Activated T-helper 2 cell treated with anti-CD3 and anti-CD28 coated beads, Interferon-gamma antibody, Interleukin-2, Interleukin-4, amounts not matched to agents 10 μg/mL and 5 μg/mL and 100 μg/mL, durations not matched to agents 14 hours and 24 hours and 36 hours (primary cell): Measurements from ENCODE around the gene AHSG. TPM values are rescaled to one million over a fixed set of nuclear protein-coding genes. Genes with fewer than 3 reads are reported as not detected.

Experiments used
- DNase-seq: peaks from one replicate; pipeline ENCODE4 v3.0.0; 2021; ENCODE audit warnings: low spot score
- H3K27ac Mint-ChIP-seq: one replicate; pipeline ENCODE4 v1.8.0; 2021; ENCODE audit warnings: mixed read lengths
- H3K27me3 Mint-ChIP-seq: one replicate; pipeline ENCODE4 v1.8.0; 2021; ENCODE audit warnings: low read depth, mixed read lengths
- H3K36me3 Mint-ChIP-seq: one replicate; pipeline ENCODE4 v1.8.0; 2021; ENCODE audit warnings: low read depth, mixed read lengths
- H3K4me1 Mint-ChIP-seq: one replicate; pipeline ENCODE4 v1.8.0; 2021; ENCODE audit warnings: low read depth, mixed read lengths
- H3K4me3 Mint-ChIP-seq: one replicate; pipeline ENCODE4 v1.8.0; 2021; ENCODE audit warnings: low read depth, mild to moderate bottlenecking, moderate library complexity, mixed read lengths
- H3K9me3 Mint-ChIP-seq: one replicate; pipeline ENCODE4 v1.8.0; 2021; ENCODE audit warnings: mixed read lengths
- intact Hi-C: fragments of 100-400 bp; cut with micrococcal nuclease; formaldehyde crosslinking; loops from one replicate; pipeline ENCODE4 v1.15.1; 2023
- total RNA-seq: library from RNA; stranded (reverse); gene quantifications from 2 replicates; pipeline ENCODE4 v1.2.3, GENCODE V29; 2022

Gene AHSG
- total RNA-seq, 1 donor from 2014 or later = not detected

GRCh38 chr3:186668426-186668825 lies 55.6 kb downstream of the AHSG start:
- peaks cover 13% of the 10 kb centered on the region for H3K4me1 Mint-ChIP-seq
- no peak overlapping the region for H3K27ac Mint-ChIP-seq
- no peak overlapping the region for H3K4me3 Mint-ChIP-seq
- H3K27me3 Mint-ChIP-seq = peaks cover 20% of the 10 kb centered on the region
- no peaks in the 10 kb centered on the region for H3K9me3 Mint-ChIP-seq
- H3K36me3 Mint-ChIP-seq = no peaks in the 10 kb centered on the region
- intact Hi-C loops = no loop called here
- DNase-seq = no peak

- Mint-ChIP-seq H3K4me1 (peaks cover 13% of the 10 kb centered on the region), H3K4me3 (no peak overlapping the region), H3K9me3 (no peaks in the 10 kb centered on the region), H3K36me3 (no peaks in the 10 kb centered on the region), H3K27ac (no peak overlapping the region), H3K27me3 (peaks cover 16% of the 10 kb centered on the region)
- DNase-seq = no peak
- intact Hi-C loops = no loop called here
Observed at GRCh38 chr3:186669378-186670084, 56.7 kb downstream of the AHSG start.

DNA sequence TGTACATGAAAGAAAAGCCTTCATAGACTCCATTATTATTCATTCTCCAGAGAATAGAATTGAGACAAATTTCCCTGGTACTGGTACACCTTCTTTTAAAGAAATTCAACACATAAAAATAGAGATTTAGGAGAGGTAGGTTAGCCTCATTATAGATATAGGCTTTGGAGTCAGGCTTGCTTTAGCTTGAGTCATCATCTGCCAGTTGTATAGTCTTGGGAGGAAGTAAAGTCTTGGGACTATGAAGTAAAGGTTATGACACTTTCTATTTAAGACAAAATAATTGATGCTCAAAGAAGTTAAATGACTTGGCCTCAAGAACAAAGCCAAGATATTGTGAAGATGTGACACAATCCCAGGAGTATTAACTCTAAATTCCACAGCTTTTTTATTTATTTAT lies 57.3 kb downstream of the AHSG start:
- Mint-ChIP-seq H3K4me3 (no peak overlapping the region), H3K27me3 (peaks cover 20% of the 10 kb centered on the region), H3K36me3 (no peaks in the 10 kb centered on the region), H3K9me3 (no peaks in the 10 kb centered on the region), H3K27ac (no peak overlapping the region), H3K4me1 (peaks cover 13% of the 10 kb centered on the region)
- DNase-seq = no peak
- intact Hi-C loops = no loop called here

Other genes starting within 250 kb of the AHSG start
- 3.8 and 5.6 TPM in 2 replicates for gene CRYGS, start 68.7 kb upstream of the AHSG start, total RNA-seq
- gene TBCCD1, start 45.7 kb upstream of the AHSG start, total RNA-seq = 17.5 and 17.7 TPM in 2 replicates
- 66.3 and 72.8 TPM in 2 replicates for gene DNAJB11, start 42.3 kb upstream of the AHSG start, total RNA-seq
- not detected in 2 replicates for gene FETUB, start 27.3 kb downstream of the AHSG start, total RNA-seq
- gene HRG, start 53.0 kb downstream of the AHSG start, total RNA-seq = not detected in 2 replicates
- gene KNG1, start 104.3 kb downstream of the AHSG start, total RNA-seq = not detected in 2 replicates
- 445 and 450 TPM in 2 replicates for gene EIF4A2, start 170.5 kb downstream of the AHSG start, total RNA-seq
- gene RFC4, start 193.4 kb downstream of the AHSG start, total RNA-seq = 97.2 and 105 TPM in 2 replicates
- gene ADIPOQ, start 229.7 kb downstream of the AHSG start, total RNA-seq = not detected in 2 replicates